A549 (cell line): ENCODE results near the gene TCTN1.
"Not testable (repeated sequence)": the region's sequence is repeated elsewhere in the genome, so short reads cannot be mapped to it uniquely, and the experiment has no call there.

ENCODE experiments used
- CHD4 ChIP-seq: fragments of 200-600 bp; sonication (generic); IDR thresholded peaks from 2 replicates; pipeline ENCODE4 v1.6.1; 2016; ENCODE audit warnings: antibody characterized with exemption, mild to moderate bottlenecking, borderline replicate concordance
- HDAC2 ChIP-seq: fragments of 200-600 bp; sonication (generic); IDR thresholded peaks from 2 replicates; pipeline ENCODE4 v1.6.1; 2016
- TF ChIP-seq, protein P1 (sequence below): fragments of >200 bp; sonication (Bioruptor Twin); formaldehyde crosslinking; IDR thresholded peaks from 3 replicates; pipeline ENCODE4 v1.5.1; 2016

DNA sequence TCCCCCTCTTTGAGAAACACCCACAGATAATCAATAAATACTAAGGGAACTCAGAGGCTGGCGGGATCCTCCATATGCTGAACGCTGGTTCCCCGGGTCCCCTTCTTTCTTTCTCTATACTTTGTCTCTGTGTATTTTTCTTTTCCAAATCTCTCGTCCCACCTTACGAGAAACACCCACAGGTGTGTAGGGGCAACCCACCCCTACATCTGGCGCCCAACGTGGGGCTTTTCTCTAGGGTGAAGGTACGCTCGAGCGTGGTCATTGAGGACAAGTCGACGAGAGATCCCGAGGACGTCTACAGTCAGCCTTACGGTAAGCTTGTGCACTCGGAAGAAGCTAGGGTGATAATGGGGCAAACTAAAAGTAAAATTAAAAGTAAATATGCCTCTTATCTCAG lies 43.1 kb upstream of the TCTN1 start:
- TF ChIP-seq, protein P1, sequence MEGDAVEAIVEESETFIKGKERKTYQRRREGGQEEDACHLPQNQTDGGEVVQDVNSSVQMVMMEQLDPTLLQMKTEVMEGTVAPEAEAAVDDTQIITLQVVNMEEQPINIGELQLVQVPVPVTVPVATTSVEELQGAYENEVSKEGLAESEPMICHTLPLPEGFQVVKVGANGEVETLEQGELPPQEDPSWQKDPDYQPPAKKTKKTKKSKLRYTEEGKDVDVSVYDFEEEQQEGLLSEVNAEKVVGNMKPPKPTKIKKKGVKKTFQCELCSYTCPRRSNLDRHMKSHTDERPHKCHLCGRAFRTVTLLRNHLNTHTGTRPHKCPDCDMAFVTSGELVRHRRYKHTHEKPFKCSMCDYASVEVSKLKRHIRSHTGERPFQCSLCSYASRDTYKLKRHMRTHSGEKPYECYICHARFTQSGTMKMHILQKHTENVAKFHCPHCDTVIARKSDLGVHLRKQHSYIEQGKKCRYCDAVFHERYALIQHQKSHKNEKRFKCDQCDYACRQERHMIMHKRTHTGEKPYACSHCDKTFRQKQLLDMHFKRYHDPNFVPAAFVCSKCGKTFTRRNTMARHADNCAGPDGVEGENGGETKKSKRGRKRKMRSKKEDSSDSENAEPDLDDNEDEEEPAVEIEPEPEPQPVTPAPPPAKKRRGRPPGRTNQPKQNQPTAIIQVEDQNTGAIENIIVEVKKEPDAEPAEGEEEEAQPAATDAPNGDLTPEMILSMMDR = not testable (repeated sequence)
- not testable (repeated sequence) for TF ChIP-seq HDAC2, CHD4
